HG03442 (cell line): Measurements from ENCODE around the gene LRP1B.

Experiments used
- ATAC-seq: cut with Tn5 transposase; IDR thresholded peaks from one replicate; pipeline ENCODE4 v1.9.1; 2021; ENCODE audit warnings: mild to moderate bottlenecking, moderate library complexity; ENCODE audit not compliant: unreplicated experiment

The LRP1B gene

DNA sequence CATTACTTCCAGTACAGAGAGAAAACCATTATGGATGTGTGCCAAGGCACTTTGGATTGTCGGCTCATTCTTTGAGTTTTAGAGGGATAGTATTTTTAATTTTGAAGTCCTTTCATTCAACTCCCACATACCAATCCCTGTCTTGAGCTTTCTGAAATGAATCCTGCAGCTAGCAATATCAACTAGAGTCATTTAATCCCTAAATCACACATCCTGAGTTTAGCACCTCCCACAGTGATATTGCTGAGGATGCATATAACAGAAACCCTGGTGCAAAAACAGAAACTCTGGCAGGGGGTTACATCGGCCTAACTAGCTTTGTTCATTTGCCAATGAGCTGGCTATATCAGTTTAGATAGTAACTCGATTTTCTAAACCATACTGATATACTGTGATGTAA lies 427.3 kb downstream of the LRP1B start:
- no peak for ATAC-seq

GRCh38 chr2:141701618-141702017 lies 429.2 kb downstream of the LRP1B start:
- ATAC-seq = no peak

GRCh38 chr2:141699573-141699972 lies 431.2 kb downstream of the LRP1B start:
- ATAC-seq = no peak

GRCh38 chr2:141698500-141698899 lies 432.3 kb downstream of the LRP1B start:
- no peak for ATAC-seq

DNA sequence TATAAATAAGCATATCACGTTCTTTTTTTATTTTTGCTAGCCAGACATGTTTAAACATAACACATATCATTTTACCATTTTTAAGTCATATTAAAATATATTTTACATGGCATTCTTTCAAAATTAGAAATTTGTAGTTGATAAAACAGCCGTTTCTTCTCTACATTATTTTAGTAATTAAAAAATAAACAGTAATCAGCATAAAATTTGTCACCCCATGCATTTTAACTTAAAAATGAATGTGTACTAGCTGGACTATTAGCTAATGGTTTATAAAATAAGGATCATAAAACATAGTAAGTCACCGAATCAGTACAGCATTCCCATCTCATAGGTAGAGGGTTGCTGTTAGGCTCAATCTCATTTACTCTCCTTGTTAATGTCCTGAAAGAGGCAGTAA lies 433.8 kb downstream of the LRP1B start:
- no peak for ATAC-seq

DNA sequence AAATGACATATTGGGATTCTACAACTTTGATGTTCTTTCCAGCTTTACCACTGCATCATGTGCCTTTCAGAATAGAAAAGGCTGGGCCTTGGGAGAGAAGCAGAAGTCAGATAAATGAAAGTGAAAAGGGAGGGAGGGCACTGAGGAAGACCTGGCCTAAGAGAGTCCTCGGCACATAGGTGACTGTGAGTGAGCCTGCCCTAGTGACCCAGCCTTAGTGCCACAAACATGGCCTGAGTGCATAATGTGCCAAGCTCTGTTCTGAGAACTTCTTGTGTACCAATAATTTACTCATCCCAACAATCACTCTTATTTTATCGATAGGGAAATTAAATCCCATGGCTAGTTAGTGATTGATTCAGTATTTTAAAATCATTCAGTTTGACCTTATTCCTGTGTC lies 436.6 kb downstream of the LRP1B start:
- no peak for ATAC-seq

- no peak for ATAC-seq
These were observed 438.0 kb downstream of the LRP1B start for GRCh38 chr2:141692829-141693228.

DNA sequence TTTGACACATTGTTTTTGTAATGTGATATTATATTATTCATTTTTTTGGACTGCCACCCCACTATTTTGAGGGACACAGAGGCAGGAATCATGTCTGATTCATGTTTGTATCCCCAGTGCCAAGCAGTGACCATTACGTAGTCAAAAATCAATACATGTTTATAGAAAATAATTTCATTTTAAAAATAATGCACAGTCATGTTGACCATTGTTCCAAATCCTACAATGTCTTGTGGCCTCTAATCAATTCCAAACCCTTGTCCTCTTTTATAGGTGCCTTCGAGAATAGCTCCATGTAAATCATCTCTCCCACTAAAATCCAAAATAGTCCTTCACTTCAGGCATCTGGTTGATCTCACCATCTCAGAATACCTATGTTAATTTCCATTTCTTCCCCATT lies 454.7 kb downstream of the LRP1B start:
- no peak for ATAC-seq

GRCh38 chr2:141666191-141666590 lies 464.6 kb downstream of the LRP1B start:
- no peak for ATAC-seq

- no peak for ATAC-seq
These were observed 470.6 kb downstream of the LRP1B start for GRCh38 chr2:141660232-141660631.

- ATAC-seq = no peak
These were observed 476.5 kb downstream of the LRP1B start for GRCh38 chr2:141654311-141654710.

DNA sequence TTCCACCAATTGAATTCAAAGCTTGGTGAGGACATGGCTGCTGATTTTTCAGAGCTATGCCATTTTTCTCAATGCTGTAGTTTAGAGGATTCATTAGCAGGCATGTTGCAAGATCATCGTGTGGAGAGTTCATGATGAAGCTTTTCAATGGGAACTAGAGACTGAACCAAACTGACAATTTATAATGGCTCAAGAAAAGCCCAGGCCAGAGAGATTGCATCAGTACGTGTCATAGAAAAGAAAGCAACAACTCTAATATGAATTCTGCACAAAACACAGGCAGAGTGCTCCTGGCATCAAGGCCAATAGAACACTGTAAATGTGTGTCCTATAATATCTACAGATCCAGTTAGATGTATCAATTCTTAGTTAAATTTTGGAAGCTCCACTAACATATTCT lies 477.6 kb downstream of the LRP1B start:
- no peak for ATAC-seq

GRCh38 chr2:141652308-141652707 lies 478.5 kb downstream of the LRP1B start:
- ATAC-seq = no peak

DNA sequence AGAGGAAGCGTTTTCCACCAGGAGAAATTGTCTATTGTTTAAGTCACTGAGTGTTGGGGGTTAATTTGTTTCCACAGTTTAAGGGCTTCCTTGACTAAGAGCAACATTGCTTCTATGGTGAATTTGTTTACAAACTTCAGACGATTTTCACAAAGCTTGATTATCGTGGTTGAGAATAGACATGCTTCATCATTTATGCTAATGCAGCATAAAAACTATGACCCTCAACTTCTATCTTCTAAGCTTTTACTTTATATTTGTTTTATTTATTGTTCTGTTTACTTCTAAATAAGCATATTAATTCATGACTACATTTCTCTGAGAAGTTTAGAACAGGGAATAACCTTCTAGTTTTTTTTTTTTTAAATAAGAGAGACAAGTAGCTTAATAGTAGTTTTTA lies 483.5 kb downstream of the LRP1B start:
- no peak for ATAC-seq

DNA sequence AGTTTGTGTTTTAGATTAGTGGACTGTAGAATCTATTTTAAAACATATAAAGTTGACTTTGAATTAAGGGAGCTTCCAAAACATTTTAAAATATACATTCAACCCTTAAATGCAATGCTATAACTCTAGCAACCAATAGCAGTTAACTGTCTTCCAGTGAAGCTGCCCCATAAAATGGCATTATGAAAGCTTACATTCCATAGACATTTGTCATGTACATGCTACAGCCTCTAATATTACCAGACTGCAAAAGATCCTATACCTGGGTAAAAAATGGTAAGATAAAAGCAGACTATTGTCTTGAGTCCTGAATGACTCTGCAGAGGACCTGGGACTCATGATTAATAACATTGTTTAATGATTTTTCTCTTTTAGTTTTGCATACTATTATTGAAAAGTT lies 489.4 kb downstream of the LRP1B start:
- ATAC-seq = no peak

DNA sequence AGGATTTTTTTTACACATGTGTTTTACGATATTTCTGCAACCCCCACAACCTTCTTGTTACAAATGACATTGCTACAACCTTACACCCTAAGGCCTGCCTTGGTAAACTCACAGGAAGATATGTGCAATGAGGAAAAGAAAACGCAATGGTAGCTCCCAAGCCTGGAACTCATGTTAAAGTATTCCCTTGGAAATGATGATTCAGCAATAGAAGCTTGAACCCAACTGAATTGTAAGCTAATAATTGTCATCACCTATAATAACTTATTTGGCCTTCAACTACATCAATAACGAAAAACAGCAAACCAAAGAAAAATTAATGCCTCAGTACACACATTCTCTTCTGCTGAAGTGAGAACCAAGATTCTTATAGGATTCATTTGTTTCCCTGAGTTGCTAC lies 491.0 kb downstream of the LRP1B start:
- no peak for ATAC-seq

DNA sequence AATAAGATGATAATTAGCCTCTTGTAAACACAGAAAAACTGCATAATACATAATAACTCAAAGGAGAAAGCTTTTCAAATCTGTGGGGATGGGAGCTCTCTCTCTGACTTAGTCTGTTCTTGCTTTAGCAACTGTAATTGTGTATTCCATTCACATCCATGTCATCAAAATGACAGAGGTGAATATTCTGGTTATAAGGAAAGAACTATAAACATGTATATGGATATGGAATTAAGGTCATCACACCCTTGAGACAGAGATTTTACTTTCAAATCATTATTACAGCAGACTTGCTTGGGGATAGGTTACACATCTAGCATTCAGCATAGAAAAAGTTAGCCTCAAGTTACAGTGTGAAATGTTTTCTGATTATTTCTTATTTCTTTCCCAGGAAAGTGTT lies 497.7 kb downstream of the LRP1B start:
- no peak for ATAC-seq

DNA sequence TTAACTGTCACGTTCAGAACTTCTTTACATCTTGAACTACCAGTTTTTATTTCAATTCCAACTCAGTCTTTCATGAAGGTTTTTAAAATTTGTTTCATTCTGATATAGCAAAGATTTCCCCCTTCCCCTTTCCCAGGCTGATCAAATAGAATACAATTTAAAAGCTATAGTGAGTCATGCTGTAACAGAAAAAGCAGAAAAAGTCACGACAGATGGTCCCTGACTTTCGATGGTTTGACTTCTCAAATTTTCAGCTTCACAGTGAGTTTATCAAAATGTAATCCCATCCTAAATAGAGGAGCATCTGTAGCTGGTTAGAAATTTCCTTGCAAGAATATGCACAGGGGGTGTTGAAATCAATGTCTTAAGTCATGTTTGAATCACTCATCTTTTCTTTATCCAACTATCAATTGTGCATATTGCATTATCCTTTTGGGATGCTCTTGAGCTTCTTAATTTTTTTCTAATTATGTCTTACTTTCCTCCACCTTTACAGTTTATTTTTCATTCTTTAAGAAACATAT lies 500.3 kb downstream of the LRP1B start:
- ATAC-seq = no peak

DNA sequence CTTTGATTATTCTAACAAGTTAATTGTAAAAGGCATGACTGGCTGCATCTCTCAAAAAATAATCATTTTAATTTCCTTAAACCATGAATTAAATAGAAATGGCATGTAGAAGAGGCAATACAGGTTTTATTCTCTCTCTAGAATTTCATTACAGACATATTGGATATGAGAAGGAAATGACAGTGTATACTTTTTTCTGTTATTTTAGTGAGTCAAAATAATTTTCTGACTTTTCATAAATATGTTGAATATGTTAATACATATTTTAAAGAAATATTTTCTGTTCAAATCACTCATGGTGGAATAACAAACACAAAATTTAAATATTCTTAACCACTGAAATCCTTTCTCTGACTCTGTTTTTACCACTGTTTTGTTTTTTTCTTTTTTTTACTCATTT lies 510.4 kb downstream of the LRP1B start:
- ATAC-seq = no peak

- no peak for ATAC-seq
These were observed 512.4 kb downstream of the LRP1B start for GRCh38 chr2:141618457-141618856.

GRCh38 chr2:141611981-141612380 lies 518.8 kb downstream of the LRP1B start:
- no peak for ATAC-seq

DNA sequence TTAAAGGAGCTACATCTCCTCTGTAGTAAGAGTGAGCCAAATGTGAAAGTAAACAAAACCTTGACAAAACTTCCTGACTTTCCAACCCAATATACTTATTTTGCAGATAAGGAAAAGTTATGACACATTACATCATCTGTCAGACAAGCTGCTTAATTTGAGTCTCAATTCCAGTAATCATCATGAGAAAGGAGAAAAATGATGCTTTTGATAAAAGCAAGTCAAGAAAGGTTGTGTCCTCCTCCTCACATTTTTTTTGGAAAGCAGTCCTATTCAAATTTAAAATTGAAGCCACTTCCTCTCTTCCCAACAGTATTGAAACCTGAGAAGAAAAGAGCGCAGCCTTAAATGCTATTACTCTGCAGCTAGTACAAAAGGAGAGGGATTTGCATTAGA lies 519.6 kb downstream of the LRP1B start:
- ATAC-seq = no peak

DNA sequence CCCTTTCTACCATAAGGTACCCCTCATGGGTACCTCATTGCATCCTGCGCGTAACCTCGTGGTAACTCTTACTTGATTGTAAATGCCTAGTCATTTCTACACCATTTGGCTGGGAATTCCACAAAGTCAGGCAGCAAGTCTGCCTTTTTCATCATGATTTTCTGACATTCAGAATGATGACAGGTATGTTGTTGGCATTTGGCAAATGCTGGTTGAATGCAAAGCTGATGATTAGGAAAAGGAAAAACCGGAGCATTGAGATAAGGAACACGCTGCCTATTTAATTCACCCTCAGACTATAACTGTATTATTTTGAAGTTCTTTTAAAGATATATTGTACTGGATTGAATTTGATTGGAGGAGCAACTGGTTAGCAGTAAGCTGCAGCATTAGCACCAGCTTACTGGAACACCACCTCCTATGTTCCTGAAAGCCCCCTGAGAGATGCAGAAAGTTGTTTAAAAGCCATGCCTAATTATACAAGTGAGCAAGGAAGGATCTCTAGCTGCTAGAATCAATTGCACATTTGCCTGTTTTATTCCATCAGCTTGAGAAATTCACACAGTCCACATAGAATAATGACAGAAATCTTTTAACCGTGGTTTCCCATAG lies 520.1 kb downstream of the LRP1B start:
- no peak for ATAC-seq
